HT-29 (cell line): ENCODE measurements around the gene UAP1L1. TPM values are rescaled to one million over a fixed set of nuclear protein-coding genes. Genes with fewer than 3 reads are reported as not detected.
"Not testable (repeated sequence)": the region's sequence is repeated elsewhere in the genome, so short reads cannot be mapped to it uniquely, and the experiment has no call there.

ENCODE experiments used
- DNase-seq: peaks from one replicate; pipeline ENCODE4 v3.0.0-alpha.2; 2015; ENCODE audit warnings: low spot score
- total RNA-seq: library from RNA; depleted of rRNA; stranded (reverse); fragments of >200 nt; shearing (Covaris generic); gene quantifications from 2 replicates; pipeline ENCODE4 v1.2.3, GENCODE V29; 2014; rRNA removed

Gene UAP1L1, protein sequence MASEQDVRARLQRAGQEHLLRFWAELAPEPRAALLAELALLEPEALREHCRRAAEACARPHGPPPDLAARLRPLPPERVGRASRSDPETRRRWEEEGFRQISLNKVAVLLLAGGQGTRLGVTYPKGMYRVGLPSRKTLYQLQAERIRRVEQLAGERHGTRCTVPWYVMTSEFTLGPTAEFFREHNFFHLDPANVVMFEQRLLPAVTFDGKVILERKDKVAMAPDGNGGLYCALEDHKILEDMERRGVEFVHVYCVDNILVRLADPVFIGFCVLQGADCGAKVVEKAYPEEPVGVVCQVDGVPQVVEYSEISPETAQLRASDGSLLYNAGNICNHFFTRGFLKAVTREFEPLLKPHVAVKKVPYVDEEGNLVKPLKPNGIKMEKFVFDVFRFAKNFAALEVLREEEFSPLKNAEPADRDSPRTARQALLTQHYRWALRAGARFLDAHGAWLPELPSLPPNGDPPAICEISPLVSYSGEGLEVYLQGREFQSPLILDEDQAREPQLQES
- 3.7 and 5.3 TPM in 2 replicates for total RNA-seq

DNA sequence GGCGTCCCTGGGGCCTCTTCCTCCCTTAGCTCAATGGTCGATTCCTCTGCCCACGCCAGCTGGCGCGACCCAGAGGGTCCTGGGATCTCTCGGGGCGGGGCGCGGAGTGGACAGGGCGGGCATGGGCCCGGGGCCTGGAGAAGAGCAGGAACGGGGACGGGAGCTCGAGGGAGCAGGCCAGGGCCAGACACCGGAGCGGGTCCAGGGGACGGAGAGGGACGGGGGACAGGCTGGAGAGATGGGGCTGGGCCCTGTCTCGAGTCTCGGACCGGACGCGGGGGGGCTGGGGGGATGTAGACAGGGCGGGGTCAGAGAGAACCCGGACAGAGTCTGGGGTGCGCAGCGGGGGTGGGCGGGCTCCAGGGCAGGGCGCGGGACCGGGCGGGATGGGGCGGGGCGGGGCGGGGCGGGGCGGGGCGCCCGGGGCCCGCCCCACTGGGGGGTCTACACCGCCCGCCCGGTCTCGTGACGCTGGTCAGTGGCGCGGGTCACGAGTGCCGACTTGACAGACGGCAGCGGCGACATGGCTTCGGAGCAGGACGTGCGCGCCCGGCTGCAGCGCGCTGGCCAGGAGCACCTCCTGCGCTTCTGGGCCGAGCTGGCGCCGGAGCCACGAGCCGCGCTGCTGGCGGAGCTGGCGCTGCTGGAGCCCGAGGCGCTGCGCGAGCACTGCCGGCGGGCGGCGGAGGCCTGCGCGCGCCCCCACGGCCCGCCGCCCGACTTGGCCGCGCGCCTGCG lies at the start of gene UAP1L1:
TSS of gene UAP1L1 (plus strand) at position 508 of the 738 bp plus-strand sequence. CDS start at position 524, 16 bp downstream.
- no peak for DNase-seq

DNA sequence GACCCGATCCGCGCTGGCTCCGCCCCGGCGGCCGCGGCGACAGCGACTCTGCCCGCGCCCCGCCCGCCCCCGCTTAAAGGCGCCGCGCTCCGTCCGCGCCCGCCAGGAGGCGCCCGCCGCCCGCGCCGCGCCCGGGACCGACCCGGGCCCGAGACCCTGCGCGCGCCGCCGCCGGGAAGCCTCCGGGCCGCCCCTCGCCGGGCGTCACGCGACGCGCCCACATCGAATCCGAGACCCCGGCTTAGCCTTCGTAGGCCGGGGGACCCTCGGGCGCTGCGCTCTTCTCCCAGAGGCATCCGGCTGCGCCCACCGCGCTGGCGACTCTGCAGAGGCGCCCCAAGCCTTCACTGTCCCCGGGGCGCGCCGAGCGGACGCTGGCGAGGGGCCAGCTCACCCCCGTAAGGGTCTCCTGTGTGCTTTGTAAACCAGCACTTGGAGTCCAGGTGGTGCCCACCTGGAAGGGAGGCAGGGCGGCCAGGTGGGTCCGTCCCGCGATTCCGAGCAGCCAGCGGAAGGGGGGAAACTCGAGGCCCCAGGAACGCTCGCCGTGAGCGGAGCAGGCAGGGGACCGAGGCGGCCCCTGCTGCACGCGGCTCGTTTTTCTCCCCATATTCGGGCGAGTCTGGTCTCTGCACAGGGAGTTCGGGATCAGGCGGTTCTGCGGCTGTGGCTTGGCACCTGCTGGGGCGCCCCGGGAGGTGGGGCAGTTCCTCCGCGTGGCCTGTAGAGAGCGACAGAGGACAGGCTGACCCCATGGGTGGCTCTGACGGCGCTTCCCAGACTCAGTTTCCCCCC lies 48.9 kb upstream of the UAP1L1 start:
- peak; percentile 69 for DNase-seq

DNA sequence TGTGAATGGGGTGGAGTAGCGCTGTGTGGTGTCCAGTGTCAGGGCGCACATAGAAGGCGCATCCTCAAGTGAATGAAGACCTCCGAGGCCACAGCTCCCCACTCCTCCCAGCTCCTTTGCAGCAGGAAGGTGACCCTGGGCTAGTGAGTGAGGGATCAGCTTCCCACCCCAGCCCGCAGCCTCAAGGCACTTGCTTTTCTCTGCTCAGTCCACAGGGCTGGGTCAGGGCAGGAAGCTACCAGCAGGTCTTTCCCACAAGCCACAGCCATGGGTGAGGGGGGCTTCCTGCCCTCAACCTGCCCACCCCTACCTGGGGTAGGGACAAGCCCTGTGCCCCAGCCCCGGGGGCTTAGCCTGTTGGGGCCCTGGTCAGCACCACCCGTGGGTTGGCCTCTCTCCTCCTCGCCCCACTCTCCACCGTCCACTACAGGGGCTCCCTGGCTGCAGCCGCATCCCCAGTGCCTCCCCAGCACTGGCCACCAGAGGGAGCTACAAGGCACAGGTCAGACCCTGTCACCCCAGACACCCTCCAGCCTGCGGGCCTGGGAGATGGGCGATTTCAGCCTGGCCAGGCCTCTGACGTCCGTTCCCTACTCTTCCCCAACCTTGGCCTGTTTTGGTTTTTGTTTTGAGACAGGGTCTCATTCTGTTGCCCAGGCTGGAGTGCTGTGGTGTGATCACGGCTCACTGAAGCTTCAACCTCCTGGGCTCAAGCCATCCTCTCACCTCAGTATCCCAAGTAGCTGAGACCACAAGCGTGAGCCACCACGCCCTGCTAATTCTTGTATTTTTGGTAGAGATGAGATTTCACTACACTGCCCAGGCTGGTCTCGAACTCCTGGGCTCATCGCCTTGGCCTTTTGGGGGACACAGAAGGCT lies 48.0 kb upstream of the UAP1L1 start:
- DNase-seq = peak; percentile 84

DNA sequence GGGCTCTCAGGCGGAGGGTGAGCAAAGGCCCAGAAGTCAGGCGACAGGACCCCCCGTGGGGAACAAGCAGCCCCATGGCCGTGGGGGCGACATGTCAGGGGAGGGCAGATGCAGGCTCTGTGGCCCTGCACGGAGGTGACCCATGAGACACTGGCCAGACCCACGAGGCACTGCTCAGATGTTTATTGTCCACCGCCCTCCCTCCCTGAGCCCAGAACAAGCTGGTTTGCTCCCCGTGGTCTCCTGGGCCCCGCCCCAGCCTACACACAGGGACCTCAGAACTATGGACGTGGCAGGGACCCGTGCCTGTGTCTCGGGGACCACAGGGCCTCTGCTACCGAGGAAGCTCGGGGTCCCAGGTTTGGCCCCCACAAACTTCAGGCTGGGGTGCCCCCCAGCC lies 47.3 kb upstream of the UAP1L1 start:
- no peak for DNase-seq

DNA sequence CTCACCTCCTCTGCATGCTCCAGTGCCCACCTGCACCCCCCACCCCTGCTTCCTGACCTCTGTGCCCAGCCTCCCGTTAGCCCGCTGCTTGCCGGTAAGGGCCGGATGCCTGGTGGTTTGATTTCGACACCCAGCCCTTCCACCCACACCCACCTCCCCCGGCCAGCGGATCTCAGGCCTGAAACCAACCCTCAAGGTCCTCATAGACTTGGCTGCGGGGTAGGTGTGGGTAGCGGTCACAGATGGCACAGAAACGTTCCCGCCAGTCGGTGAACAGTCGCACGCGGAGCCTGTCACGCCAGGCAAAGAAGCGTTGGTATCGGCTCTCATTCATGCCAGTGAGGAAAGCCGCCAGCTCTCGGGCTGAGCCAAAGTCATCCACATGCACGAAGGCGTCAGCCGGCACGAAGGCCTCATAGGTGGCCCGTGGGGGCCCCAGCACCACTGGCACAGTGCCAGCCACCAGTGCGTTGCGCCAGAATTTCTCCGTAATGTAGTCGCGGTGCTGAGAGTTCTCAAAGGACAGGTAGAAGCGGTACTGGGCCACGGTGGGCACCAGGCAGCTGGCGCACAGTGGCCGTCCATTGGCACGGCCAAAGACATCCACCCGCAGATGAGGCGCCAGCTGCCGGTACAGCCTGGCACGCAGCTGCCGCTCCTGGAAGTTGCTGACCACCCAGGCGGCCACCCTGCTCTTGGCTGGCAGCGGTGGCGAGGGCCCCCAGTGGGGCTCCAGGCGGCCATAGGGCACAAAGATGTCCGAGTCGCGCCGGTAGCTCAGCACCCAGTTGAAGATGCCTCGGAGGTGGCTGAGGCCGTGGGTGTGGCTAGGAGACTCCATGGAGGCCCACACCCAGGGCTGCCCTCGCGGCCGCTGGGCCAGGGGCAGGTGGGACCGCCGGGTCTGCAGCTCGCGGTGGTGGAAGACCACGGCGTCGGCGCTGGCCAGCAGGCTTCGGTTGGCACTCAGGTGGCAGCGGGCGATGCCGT lies 46.5 kb upstream of the UAP1L1 start:
- DNase-seq = no peak

DNA sequence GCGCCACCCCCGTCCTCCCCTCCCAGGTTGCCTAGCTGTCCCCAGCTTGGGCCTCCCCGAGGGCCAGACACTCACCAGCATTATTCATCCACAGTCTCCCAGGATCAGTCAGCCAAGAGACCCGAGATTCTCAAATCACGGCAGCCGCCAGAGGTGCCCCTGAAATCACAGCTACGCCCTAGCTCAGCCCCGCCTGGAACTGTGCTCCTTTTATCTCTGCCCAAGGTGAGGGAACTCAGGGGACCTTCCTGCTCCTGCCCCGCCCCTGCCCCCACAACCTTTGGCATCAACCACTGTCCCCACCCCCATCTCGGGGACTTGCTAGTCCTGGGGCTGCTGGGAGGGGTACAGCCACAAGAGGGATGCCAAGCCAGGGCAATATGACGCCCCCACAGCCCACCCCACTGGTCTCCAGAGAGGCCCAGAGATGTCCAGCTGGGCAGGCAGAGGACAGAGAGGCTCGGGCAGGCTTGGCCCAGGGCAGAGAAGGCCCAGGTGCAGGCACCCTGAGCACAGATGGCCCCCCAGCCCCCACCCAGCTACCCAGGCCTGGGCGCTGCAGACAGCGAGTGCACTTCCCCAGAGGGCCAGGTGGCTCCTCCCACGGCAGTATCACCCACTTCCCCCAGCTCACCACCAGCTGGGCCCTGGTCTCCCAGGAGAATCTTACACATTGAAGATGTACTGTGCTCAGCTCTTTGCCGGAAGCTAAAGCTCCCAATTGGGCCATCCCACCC lies 45.2 kb upstream of the UAP1L1 start, which contains the start of gene FUT7:
TSS of gene FUT7 (minus strand) at position 185 of the 737 bp plus-strand sequence. CDS start at position 88, 97 bp downstream.
- no peak for DNase-seq

DNA sequence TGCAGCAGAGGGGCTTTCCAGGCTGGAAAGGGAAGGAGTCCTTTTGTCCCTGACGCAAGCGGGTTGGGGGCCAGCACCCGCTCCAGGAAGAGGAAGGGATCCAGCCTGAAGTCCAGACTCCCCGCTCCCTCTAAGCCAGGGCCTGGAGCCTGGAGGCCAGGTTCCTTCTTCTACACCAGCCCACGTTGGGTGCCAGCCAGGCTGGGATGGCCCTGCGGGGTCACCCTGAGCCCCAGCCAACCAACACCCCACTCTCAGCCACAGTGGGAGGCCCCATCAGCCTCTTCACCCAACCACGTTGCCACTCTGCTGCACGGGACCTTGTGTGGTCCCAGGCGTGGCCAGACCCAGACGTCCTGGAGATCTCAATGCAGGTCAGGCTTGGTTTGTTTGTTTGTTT lies 44.5 kb upstream of the UAP1L1 start:
- no peak for DNase-seq

DNA sequence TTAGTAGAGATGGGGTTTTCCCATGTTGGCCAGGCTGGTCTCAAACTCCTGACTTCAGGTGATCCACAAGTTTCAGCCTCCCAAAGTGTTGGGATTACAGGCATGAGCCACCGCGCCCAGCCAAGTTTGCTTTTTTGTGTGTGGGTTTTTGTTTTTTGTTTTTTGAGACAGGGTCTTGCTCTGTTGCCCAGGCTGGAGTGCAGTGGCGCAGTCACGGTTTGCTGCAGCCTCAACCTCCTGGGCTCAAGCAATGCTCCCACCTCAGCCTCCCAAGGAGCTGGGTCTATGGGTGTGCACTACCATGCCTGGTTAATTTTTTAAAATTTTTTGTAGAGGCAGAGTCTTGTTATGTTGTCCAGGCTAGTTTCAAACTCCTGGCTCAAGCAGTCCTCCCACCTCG lies 43.8 kb upstream of the UAP1L1 start:
- DNase-seq = not testable (repeated sequence)

DNA sequence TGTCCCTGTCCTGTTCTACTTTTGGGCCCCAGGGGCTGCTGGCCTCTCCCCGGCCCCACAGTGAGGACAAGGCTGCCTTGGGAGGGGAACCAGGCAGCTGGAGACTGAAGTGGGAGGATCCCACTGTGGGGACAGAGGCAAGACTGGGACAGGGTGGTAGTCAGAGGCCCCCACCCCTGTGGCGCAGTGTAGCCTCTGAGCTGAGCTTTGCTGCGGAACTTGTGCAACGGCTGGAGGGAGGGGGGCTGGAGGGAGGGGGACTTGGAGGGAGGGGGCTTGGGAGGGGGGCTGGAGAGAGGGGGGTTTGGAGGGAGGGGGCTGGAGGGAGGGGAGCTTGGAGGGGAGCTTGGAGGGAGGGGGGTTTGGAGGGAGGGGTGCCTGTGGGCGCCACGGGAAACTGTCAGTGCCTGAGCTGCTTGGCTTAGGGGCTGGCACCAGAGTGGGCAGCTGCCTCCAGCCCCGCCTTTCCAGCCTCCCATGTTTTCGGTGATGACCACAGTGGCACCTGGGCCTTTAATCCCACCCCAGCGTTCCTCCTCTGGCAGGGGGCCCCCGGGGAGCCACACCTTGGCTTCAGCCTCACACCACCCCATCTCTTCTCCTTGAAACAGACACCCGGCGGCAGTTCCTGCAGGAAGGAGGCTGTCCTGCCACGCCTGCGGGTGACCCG lies 43.1 kb upstream of the UAP1L1 start:
- peak; percentile 43 for DNase-seq

DNA sequence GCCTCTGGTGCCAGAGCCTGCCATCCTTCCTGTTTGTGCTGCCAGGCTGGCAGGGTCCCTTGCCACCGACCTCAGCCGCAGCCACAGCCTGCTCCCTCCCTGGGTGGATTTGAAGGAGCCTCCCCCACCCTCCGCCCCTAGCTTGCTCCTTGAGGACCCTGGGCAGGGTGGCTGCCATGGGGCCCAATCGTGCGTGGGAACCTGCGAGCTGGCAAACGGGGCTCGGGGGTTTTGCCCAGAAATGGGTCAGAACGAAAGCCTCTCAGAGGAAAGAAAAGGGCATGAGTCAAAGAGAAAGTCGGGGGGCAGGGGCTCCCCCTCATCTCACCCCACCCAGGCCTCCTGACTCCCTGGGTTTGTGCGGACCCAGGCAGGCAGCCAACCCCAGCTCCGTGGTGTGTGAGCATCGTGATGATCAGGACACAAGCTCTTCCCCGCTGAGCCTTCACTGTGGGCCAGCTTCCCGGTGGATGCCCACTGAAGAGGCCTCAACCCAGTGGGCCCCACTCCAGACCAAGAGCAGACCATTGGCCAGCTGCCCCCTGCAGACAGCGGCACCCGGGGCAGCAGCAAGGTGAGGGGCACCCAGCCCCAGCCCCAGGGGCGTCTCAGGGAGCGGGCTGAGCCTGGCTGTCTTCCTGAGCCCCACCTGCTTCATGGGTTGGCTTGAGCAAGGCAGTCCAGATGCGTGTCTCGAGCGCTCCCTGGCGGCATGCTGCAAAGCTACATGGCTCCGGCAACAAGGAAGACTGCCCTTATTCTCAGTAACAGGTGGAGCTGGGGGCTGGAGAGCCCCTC lies 42.4 kb upstream of the UAP1L1 start:
- peak; percentile 91 for DNase-seq

DNA sequence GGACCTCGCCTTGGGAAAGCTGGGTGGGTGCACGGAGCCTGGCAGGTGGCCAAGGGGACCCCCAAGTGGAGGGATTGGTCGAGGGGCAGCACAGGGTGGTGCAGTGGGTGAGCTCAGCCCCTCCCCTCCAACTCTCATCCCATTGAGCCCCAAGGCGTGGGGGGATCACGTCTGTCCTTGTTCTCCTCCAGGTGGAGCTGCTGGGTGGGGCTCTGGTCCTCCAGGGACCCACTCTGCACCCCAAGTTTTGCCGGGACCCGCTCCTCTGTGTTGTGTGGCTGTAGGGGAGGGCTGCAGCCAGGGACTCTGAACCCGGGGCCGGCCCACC lies 41.8 kb upstream of the UAP1L1 start:
- DNase-seq = no peak

DNA sequence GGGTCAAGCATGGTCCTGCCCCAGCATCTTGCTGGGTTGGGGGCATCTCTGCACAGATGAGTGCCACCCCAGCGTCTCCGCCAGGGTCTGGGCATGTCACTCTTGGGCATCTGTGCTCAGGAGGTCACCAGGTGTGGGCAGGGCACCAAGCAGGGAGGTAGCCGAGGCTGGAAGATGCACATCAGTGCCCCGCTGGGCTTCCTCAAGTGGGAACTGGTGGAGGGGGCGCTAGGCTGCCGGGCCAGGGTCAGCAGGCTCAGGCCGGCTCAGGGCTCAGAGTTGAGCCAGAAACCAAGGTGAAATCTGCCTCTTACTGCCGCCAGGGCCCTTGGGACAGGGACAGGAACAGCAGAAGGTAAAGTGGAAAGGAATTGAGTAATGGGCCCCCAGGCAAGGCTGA lies 41.4 kb upstream of the UAP1L1 start:
- DNase-seq = no peak

DNA sequence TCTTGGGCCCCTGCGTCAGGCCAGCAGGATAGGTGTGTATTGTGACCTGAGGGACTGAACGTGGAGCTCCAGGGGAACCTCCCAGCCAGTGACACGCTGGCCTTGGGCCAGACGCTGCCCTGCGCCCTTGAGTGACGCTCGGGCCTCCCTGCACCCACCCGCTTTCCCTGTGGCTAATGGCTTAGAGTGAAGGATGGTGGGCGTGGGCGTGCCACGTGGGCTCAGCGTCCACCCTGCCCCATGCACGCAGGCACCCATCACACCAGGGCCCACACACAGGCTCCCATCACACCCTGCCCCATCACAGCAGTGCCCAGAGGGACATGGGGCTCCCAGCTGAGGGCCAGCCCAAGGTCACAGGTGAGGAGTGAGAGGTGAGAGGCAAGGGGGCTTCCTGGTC lies 40.3 kb upstream of the UAP1L1 start:
- DNase-seq = no peak

DNA sequence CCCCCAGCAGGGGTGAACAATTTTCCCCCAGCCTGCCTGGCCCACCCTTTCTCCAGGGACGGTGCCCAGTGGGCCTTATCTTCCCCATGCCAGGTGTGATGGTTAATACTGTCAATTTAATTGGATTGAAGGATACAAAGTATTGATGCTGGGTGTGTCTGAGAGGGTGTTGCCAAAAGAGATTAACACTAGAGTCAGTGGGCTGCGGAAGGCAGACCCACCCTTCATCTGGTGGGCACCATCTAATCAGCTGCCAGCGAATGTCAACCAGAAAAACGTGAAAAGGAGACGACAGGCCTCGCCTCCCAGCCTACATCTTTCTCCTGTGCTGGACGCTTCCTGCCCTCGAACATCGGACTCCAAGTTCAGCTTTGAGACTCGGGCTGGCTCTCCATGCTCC lies 39.8 kb upstream of the UAP1L1 start:
- no peak for DNase-seq

DNA sequence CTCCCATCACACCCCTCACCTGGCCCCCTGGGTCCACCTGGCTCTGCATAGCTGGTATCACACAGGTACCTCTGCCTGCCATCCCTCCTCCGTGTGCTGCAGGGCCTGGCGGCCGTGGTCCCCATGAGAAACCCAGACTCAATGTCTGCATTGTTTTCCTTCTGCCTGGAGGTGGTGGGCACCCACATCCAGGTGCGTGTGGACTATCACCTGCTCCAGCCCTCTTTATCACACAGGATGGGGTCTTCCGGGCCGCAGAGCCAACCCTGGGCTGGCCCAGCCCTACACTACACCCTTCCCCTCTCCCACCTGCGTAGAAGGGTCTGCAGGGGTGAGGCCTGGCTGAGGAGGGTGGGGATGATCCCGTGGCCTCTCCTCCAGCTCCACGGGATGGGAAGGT lies 38.4 kb upstream of the UAP1L1 start:
- DNase-seq = no peak

DNA sequence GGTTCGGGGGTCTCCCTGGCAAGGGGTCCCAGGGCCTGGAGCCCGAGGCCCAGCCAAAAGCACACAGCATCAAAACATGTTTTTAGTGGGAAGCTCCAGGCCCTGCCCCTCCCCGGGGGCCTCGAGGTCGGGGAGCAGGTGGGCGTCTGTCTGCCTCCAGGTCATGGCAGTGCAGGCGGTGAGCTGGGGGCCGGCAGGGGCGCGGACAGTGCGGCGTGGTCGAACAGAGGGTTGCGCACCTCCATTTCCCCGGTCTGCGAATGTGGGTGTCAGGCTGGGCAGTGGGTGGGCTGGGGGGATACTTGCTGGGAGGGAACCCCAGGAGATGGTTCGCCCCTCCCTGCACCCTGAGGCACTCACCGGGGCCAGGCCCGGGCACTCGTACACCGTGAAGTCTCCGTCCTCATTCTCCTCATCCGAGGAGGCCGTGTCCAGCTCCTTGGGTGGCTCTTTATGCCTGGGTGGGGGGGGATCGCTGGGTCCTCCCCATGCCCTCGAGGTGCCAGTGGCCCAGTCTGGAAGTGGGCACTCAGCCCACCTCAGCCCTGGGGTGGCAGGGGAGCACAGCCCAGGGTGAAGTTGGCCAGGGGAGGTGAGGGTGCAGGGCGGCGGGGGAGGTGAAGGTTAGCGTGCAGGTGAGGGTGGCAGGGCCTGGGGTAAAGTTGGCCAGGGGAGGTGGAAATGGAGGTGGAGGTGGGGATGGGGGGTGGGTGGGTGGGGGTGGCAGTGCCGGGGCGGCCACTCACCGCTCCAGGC lies 37.5 kb upstream of the UAP1L1 start:
- no peak for DNase-seq

DNA sequence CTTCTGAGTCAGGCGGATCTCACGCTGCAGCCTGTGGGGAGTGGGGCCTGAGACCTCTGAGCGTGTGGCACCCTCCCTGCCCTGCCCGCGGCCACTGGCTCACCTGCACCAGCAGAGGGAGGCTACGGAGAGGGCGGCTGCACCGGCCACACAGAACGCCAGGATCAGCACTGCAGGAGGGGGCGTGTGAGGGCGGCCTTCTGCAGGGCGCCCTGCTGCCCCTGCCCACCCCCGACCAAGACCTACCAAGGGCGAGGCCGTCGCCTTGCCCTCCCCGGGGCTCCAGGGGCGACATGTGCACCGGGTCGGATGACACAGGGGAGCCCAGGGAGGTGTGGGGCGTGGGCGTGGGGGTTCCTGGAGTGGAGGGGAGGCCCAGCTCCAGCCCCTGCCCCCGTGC lies 36.7 kb upstream of the UAP1L1 start:
- no peak for DNase-seq
